Measurements from ENCODE around the gene JUNB. TPM values are rescaled to one million over a fixed set of nuclear protein-coding genes. Genes with fewer than 3 reads are reported as not detected.

Gene JUNB
- total and polyA plus RNA-seq, 10 of the 15 experiments (the other 5 are each of a cell fraction or from before 2014, with no cell fraction given) = 0.55 to 144 (median 68.3) TPM

GRCh38 chr19:12778905-12779161 lies 12.5 kb upstream of the JUNB start:
- peak overlapping the region; percentile 91 for H3K27ac ChIP-seq (ENCODE audit: control insufficient read depth, insufficient read depth)
- intact Hi-C loops (cut with micrococcal nuclease; ENCODE audit: unreplicated experiment) (loop anchor here (1.0 kb wide), 1 partner anchor 12 kb away; the partner anchor contains the start of gene JUNB), in situ Hi-C loops (cut with MboI) (no loop called here)
- WGBS (ENCODE audit: insufficient coverage, insufficient replicate concordance, low lambda C conversion rate, missing lambda C conversion rate) = 0% methylated on average over 6 of the region's 6 CpGs
- H4K20me1 ChIP-seq (ENCODE audit: control insufficient read depth, insufficient read depth) = no peaks in the 10 kb centered on the region
- FAIRE-seq = no peak
- no peaks in the 10 kb centered on the region for H3K9me3 ChIP-seq (replicated peaks; ENCODE audit: control insufficient read depth, insufficient read depth, low read length)
- CTCF ChIA-PET = interaction anchor here (1.0 to 12.1 kb wide), 8 partner anchors 9 to 112 kb away, joined by 3 to 537 read pairs (median 18); partner anchors contain the start of genes JUNB, MAN2B1, PRDX2 and RNASEH2A
- H3K4me2 ChIP-seq (ENCODE audit: control insufficient read depth, insufficient read depth) = peak overlapping the region; percentile 99
- SMC1A ChIA-PET (ENCODE audit: uncharacterized antibody, unreplicated experiment) = interaction anchor here (1.0 to 8.4 kb wide), 6 partner anchors 9 to 186 kb away, joined by 3 to 240 read pairs (median 11); partner anchors contain the start of gene JUNB
- peak overlapping the region; percentile 78 for H2AFZ ChIP-seq (ENCODE audit: control insufficient read depth, low read depth, low read length)
- no peak for ATAC-seq
- H3K9ac ChIP-seq (ENCODE audit: control insufficient read depth, insufficient read depth, low read length) = peak overlapping the region; percentile 94
- H3K4me3 ChIP-seq = peak overlapping the region; percentile 76
- TSS peak; percentile 95 for BruUV-seq (replicated peaks)
- RAD21 ChIA-PET (ENCODE audit: unreplicated experiment) = interaction anchor here (0.7 to 4.8 kb wide), 5 partner anchors 9 to 112 kb away, joined by 3 to 303 read pairs (median 13); partner anchors contain the start of genes GCDH and JUNB
- POLR2A ChIA-PET = interaction anchor here (0.6 to 9.3 kb wide), 4 partner anchors 9 to 56 kb away, joined by 3 to 303 read pairs (median 36); partner anchors contain the start of gene JUNB
- H3K36me3 ChIP-seq (ENCODE audit: control insufficient read depth in 2 of 2, insufficient read depth in 2 of 2, low read length in 1 of 2) = no peaks in the 10 kb centered on the region
- DNase-seq (ENCODE audit: low read depth, low spot score) = no peak
- peaks cover 39% of the 10 kb centered on the region for H3K4me1 ChIP-seq (ENCODE audit: control insufficient read depth, insufficient read depth, low read length)
- peaks cover 9% of the 10 kb centered on the region for H3K79me2 ChIP-seq (ENCODE audit: control insufficient read depth, insufficient read depth, low read length)
- no peaks in the 10 kb centered on the region for H3K27me3 ChIP-seq (replicated peaks in 1 of 2; ENCODE audit: control insufficient read depth in 2 of 2, insufficient read depth in 2 of 2, low read length in 1 of 2)
- TF ChIP-seq YY1 (IDR thresholded peaks at IDR 0.05; ENCODE audit: low read depth, low read length) (no peak; the same call in 1 of the 2 replicates), CEBPB (IDR thresholded peaks at IDR 0.05; ENCODE audit: borderline replicate concordance in 1 of 2, low read depth in 2 of 2, low read length in 2 of 2) (no peak), NR2F1 (conservative IDR thresholded peaks at IDR 0.05) (no peak), HSF1 (IDR thresholded peaks at IDR 0.05; ENCODE audit: low read depth, low read length) (no peak), BRCA1 (IDR thresholded peaks at IDR 0.05; ENCODE audit: low read depth, low read length) (no peak), ZZZ3 (IDR thresholded peaks at IDR 0.05; ENCODE audit: control insufficient read depth, insufficient read length, low read depth) (no peak), E2F8 (IDR thresholded peaks at IDR 0.05; ENCODE audit: low read depth, partially characterized antibody) (no peak), PRDM15 (CRISPR knock-in tag; IDR thresholded peaks at IDR 0.05) (no peak), ZNF207 (IDR thresholded peaks at IDR 0.05; ENCODE audit: borderline replicate concordance) (no peak), SMAD5 (IDR thresholded peaks at IDR 0.05; ENCODE audit: low read depth) (peak; percentile 50; the same call in 1 of the 2 replicates), SKIL (IDR thresholded peaks at IDR 0.05; ENCODE audit: low read depth, poor library complexity, severe bottlenecking) (peak; percentile 1), NFYA (IDR thresholded peaks at IDR 0.05; ENCODE audit: borderline replicate concordance, low read depth, low read length) (no peak)

All from GM12878 (cell line).